Neural cell (in vitro differentiated cells): ENCODE results near the gene CYP8B1. TPM values are rescaled to one million over a fixed set of nuclear protein-coding genes. Genes with fewer than 3 reads are reported as not detected.

Source experiments
- H2AFZ ChIP-seq: fragments of 200-600, 300-800 bp; sonication (generic), shearing (Covaris generic); 2 replicates; pipeline ENCODE4 v1.6.0; 2014; ENCODE audit warnings: low read depth, mild to moderate bottlenecking, antibody characterized with exemption, low read length, moderate library complexity
- H3F3A ChIP-seq: fragments of 200-600 bp; shearing (Covaris generic); 2 replicates; pipeline ENCODE4 v1.6.1; 2016; ENCODE audit warnings: mild to moderate bottlenecking, moderate library complexity, mixed read lengths, antibody characterized with exemption, low read length; ENCODE audit not compliant: insufficient read depth, poor library complexity, severe bottlenecking
- H3K27ac ChIP-seq: fragments of 200-600, 300-800 bp; sonication (generic), shearing (Covaris generic); 2 replicates; pipeline ENCODE4 v1.5.1; 2014; ENCODE audit warnings: mild to moderate bottlenecking, low read length, moderate library complexity
- H3K27me3 ChIP-seq: fragments of 300-800, 200-600 bp; sonication (generic), shearing (Covaris generic); 2 replicates; pipeline ENCODE4 v1.6.0; 2014; ENCODE audit warnings: mild to moderate bottlenecking, low read depth, low read length, moderate library complexity; ENCODE audit not compliant: insufficient read depth
- H3K36me3 ChIP-seq: fragments of 300-800, 200-600 bp; sonication (generic), shearing (Covaris generic); 2 replicates; pipeline ENCODE4 v1.5.1; 2014; ENCODE audit warnings: mild to moderate bottlenecking, antibody characterized with exemption, low read length, moderate library complexity; ENCODE audit not compliant: insufficient read depth
- H3K4me2 ChIP-seq: fragments of 300-800, 200-600 bp; sonication (generic), shearing (Covaris generic); 2 replicates; pipeline ENCODE4 v1.6.0; 2014; ENCODE audit warnings: mild to moderate bottlenecking, low read length
- H3K4me3 ChIP-seq: fragments of 300-800, 200-600 bp; sonication (generic), shearing (Covaris generic); 2 replicates; pipeline ENCODE4 v1.5.1; 2014; ENCODE audit warnings: mild to moderate bottlenecking, low read length, moderate library complexity
- H3K79me2 ChIP-seq: fragments of 200-600 bp; shearing (Covaris generic); replicated peaks from 2 replicates; pipeline ENCODE4 v1.6.0; 2014; ENCODE audit warnings: mild to moderate bottlenecking, low read length, moderate library complexity; ENCODE audit not compliant: insufficient read depth
- H3K9ac ChIP-seq: fragments of 300-800, 200-600 bp; sonication (generic), shearing (Covaris generic); 2 replicates; pipeline ENCODE4 v1.6.1; 2016; ENCODE audit warnings: mild to moderate bottlenecking, low read length, mixed read lengths
- H3K9me2 ChIP-seq: fragments of 200-600 bp; shearing (Covaris generic); 2 replicates; pipeline ENCODE4 v1.6.1; 2016; ENCODE audit warnings: mild to moderate bottlenecking, low read length, mixed read lengths; ENCODE audit not compliant: insufficient read depth
- H3K9me3 ChIP-seq: fragments of 200-600, 300-800 bp; sonication (generic), shearing (Covaris generic); 2 replicates; pipeline ENCODE4 v1.6.1; 2016; ENCODE audit warnings: mild to moderate bottlenecking, mixed run types, low read length, moderate library complexity, mixed read lengths
- H4K20me1 ChIP-seq: fragments of 200-600 bp; shearing (Covaris generic); 2 replicates; pipeline ENCODE4 v1.6.1; 2016; ENCODE audit warnings: mild to moderate bottlenecking, mixed run types; ENCODE audit not compliant: insufficient read depth
- CTCF ChIP-seq: fragments of 450-650 bp; IDR thresholded peaks from 2 replicates; pipeline ENCODE4 v1.5.1; 2014; ENCODE audit warnings: antibody characterized with exemption, mild to moderate bottlenecking, moderate library complexity; ENCODE audit not compliant: poor library complexity, severe bottlenecking
- EP300 ChIP-seq: fragments of 450-650 bp; conservative IDR thresholded peaks from 2 replicates; pipeline ENCODE4 v1.6.1; 2014; ENCODE audit warnings: antibody characterized with exemption, mild to moderate bottlenecking, moderate library complexity; ENCODE audit not compliant: poor library complexity, severe bottlenecking
- EZH2 ChIP-seq: fragments of 200-600, 300-800 bp; shearing (Covaris generic), sonication (generic); IDR thresholded peaks from 2 replicates; pipeline ENCODE4 v1.6.1; 2014; ENCODE audit warnings: antibody characterized with exemption, low read length, borderline replicate concordance, mild to moderate bottlenecking; ENCODE audit not compliant: insufficient read depth, poor library complexity, severe bottlenecking
- MXI1 ChIP-seq: fragments of 450-650 bp; conservative IDR thresholded peaks from 2 replicates; pipeline ENCODE4 v1.6.1; 2014; ENCODE audit warnings: antibody characterized with exemption, mild to moderate bottlenecking; ENCODE audit not compliant: poor library complexity, severe bottlenecking
- POLR2AphosphoS5 ChIP-seq: IDR thresholded peaks from 2 replicates; pipeline ENCODE4 v1.6.1; 2012
- RAD21 ChIP-seq: fragments of 450-650 bp; conservative IDR thresholded peaks from 2 replicates; pipeline ENCODE4 v1.6.1; 2014; ENCODE audit warnings: antibody characterized with exemption, mild to moderate bottlenecking, moderate library complexity
- SMC3 ChIP-seq: fragments of 450-650 bp; conservative IDR thresholded peaks from 2 replicates; pipeline ENCODE4 v1.6.1; 2014; ENCODE audit warnings: antibody characterized with exemption, mild to moderate bottlenecking, moderate library complexity; ENCODE audit not compliant: poor library complexity
- TAF1 ChIP-seq: IDR thresholded peaks from 2 replicates; pipeline ENCODE4 v1.6.1; 2012; ENCODE audit warnings: low read depth
- polyA plus RNA-seq: library from polyadenylated mRNA; depleted of rRNA; stranded (reverse); fragments of >200 nt; gene quantifications from 2 replicates; pipeline ENCODE4 v1.2.3, GENCODE V29; 2014
- TF ChIP-seq, protein P1 (sequence below): IDR thresholded peaks from 2 replicates; pipeline ENCODE4 v1.6.1; 2012; ENCODE audit warnings: borderline replicate concordance

CYP8B1 gene
- polyA plus RNA-seq, 1 donor from 2014 or later = not detected

DNA sequence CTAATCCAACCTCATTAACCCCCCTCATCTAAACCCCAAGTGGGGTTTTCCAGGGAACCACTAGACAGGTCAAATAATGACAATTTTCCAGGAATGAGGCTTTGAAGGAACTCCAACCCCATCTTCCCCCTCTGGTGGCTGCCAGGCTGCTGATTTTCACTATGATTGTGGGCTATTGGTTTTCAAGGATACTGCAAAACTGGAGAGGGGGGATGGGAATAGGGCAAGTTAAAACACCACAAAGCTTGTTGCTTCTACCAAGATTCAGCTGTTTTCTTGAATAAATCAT is 19.8 kb upstream of the CYP8B1 start:
- no peaks in the 10 kb centered on the region for H3K9me2 ChIP-seq
- H4K20me1 ChIP-seq = no peaks in the 10 kb centered on the region
- no peaks in the 10 kb centered on the region for H3K36me3 ChIP-seq
- TF ChIP-seq EP300 (no peak), EZH2 (no peak), MXI1 (no peak), RAD21 (no peak), SMC3 (no peak), POLR2AphosphoS5 (no peak), CTCF (no peak), TAF1 (no peak)
- TF ChIP-seq, protein P1, sequence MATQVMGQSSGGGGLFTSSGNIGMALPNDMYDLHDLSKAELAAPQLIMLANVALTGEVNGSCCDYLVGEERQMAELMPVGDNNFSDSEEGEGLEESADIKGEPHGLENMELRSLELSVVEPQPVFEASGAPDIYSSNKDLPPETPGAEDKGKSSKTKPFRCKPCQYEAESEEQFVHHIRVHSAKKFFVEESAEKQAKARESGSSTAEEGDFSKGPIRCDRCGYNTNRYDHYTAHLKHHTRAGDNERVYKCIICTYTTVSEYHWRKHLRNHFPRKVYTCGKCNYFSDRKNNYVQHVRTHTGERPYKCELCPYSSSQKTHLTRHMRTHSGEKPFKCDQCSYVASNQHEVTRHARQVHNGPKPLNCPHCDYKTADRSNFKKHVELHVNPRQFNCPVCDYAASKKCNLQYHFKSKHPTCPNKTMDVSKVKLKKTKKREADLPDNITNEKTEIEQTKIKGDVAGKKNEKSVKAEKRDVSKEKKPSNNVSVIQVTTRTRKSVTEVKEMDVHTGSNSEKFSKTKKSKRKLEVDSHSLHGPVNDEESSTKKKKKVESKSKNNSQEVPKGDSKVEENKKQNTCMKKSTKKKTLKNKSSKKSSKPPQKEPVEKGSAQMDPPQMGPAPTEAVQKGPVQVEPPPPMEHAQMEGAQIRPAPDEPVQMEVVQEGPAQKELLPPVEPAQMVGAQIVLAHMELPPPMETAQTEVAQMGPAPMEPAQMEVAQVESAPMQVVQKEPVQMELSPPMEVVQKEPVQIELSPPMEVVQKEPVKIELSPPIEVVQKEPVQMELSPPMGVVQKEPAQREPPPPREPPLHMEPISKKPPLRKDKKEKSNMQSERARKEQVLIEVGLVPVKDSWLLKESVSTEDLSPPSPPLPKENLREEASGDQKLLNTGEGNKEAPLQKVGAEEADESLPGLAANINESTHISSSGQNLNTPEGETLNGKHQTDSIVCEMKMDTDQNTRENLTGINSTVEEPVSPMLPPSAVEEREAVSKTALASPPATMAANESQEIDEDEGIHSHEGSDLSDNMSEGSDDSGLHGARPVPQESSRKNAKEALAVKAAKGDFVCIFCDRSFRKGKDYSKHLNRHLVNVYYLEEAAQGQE = no peak
- H3K4me2 ChIP-seq = no peak overlapping the region
- H2AFZ ChIP-seq = no peak overlapping the region
- H3F3A ChIP-seq = no peaks in the 10 kb centered on the region
- H3K9me3 ChIP-seq = no peaks in the 10 kb centered on the region
- no peak overlapping the region for H3K9ac ChIP-seq
- H3K4me3 ChIP-seq = no peak overlapping the region
- H3K79me2 ChIP-seq = no peaks in the 10 kb centered on the region
- H3K27me3 ChIP-seq = no peaks in the 10 kb centered on the region
- H3K27ac ChIP-seq = no peak overlapping the region

GRCh38 chr3:42894698-42895579 is 19.3 kb upstream of the CYP8B1 start:
- H3K4me2 ChIP-seq = no peak overlapping the region
- H3K9me2 ChIP-seq = no peaks in the 10 kb centered on the region
- no peak overlapping the region for H3K9ac ChIP-seq
- no peaks in the 10 kb centered on the region for H3K36me3 ChIP-seq
- H3K27me3 ChIP-seq = no peaks in the 10 kb centered on the region
- H3K79me2 ChIP-seq = no peaks in the 10 kb centered on the region
- H2AFZ ChIP-seq = no peak overlapping the region
- H3K4me3 ChIP-seq = no peak overlapping the region
- no peaks in the 10 kb centered on the region for H3F3A ChIP-seq
- TF ChIP-seq SMC3 = no peak
- TF ChIP-seq, protein P1 = no peak
- no peak for TF ChIP-seq TAF1
- no peak for TF ChIP-seq RAD21
- TF ChIP-seq EZH2 = no peak
- TF ChIP-seq MXI1 = no peak
- no peak for TF ChIP-seq CTCF
- TF ChIP-seq EP300 = no peak
- TF ChIP-seq POLR2AphosphoS5 = no peak
- no peak overlapping the region for H3K27ac ChIP-seq
- H4K20me1 ChIP-seq = no peaks in the 10 kb centered on the region
- H3K9me3 ChIP-seq = no peaks in the 10 kb centered on the region
